ENCODE results near the gene ZC3H10. TPM values are rescaled to one million over a fixed set of nuclear protein-coding genes. Genes with fewer than 3 reads are reported as not detected.

Gene ZC3H10
- total and polyA plus RNA-seq, 4 donors = 1.3 to 5.2 (median 1.9) TPM

DNA sequence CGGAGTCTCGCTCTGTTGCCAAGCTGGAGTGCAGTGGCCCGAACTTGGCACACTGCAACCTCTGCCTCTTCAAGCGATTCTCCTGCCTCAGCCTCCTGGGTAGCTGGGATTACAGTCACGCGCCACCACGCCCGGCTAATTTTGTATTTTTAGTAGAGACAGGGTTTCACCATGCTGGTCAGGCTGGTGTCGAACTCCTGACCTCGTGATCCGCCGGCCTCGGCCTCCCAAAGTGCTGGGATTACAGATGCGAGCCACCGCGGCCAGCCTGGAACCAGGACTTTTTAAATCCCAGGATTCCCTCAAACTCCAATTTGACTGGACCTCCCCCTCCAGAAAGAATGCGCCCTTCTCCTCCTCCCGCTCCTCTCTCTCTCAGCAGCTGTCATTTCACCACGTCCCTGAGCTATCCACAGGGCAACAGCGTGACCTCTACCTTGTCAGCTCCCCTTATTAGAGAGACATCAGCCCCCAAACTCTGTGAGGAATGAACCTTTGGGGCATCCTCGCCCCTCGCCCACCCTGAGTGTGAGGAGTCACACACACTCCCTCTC is 12.0 kb downstream of the ZC3H10 start:
- Histone ChIP-seq H3K4me1 (ENCODE audit: control insufficient read depth in 4 of 4, insufficient read depth in 4 of 4, low read length in 3 of 4) (peaks cover 0 to 35% (median 25%) of the 10 kb centered on the region in 4 donors), H3K36me3 (ENCODE audit: control insufficient read depth in 4 of 4, insufficient read depth in 3 of 4, low read depth in 1 of 4, low read length in 3 of 4) (peaks cover 9 to 36% (median 26%) of the 10 kb centered on the region in 4 donors), H3K4me3 (ENCODE audit: low read depth in 1 of 3, low read length in 3 of 3) (no peak overlapping the region), H3K27ac (ENCODE audit: low read depth in 1 of 2, low read length in 2 of 2) (no peak overlapping the region), H3K9ac (ENCODE audit: low read depth in 1 of 2, low read length in 2 of 2) (no peak overlapping the region), H3K9me3 (ENCODE audit: control insufficient read depth in 4 of 4, low read length in 3 of 4) (no peaks in the 10 kb centered on the region), H3K27me3 (ENCODE audit: control insufficient read depth in 4 of 4, insufficient read depth in 4 of 4, low read length in 3 of 4) (no peaks in the 10 kb centered on the region)
- DNase-seq (ENCODE audit: low spot score) = no peak
- TF ChIP-seq SP1 (IDR thresholded peaks at IDR 0.05) = no peak
- TF ChIP-seq FOXA2 (IDR thresholded peaks at IDR 0.05) = no peak
- TF ChIP-seq RAD21 (IDR thresholded peaks at IDR 0.05) = no peak
- TF ChIP-seq NR2F2 (IDR thresholded peaks at IDR 0.05) = no peak
- TF ChIP-seq HNF4G (IDR thresholded peaks at IDR 0.05) = no peak
- TF ChIP-seq, protein P1, sequence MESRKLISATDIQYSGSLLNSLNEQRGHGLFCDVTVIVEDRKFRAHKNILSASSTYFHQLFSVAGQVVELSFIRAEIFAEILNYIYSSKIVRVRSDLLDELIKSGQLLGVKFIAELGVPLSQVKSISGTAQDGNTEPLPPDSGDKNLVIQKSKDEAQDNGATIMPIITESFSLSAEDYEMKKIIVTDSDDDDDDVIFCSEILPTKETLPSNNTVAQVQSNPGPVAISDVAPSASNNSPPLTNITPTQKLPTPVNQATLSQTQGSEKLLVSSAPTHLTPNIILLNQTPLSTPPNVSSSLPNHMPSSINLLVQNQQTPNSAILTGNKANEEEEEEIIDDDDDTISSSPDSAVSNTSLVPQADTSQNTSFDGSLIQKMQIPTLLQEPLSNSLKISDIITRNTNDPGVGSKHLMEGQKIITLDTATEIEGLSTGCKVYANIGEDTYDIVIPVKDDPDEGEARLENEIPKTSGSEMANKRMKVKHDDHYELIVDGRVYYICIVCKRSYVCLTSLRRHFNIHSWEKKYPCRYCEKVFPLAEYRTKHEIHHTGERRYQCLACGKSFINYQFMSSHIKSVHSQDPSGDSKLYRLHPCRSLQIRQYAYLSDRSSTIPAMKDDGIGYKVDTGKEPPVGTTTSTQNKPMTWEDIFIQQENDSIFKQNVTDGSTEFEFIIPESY (IDR thresholded peaks at IDR 0.05) = no peak
- no peak for TF ChIP-seq RXRA (IDR thresholded peaks at IDR 0.05)
- TF ChIP-seq YY1 (IDR thresholded peaks at IDR 0.05) = no peak
- no peak for TF ChIP-seq JUND (IDR thresholded peaks at IDR 0.05)
- no peak for TF ChIP-seq FOXA1 (IDR thresholded peaks at IDR 0.05)
- no peak for TF ChIP-seq HNF4A (conservative IDR thresholded peaks at IDR 0.05)
- no peak for TF ChIP-seq GABPA (IDR thresholded peaks at IDR 0.05 in 1 of 2, conservative IDR thresholded peaks at IDR 0.05 in 1 of 2)
- TF ChIP-seq EGR1 (IDR thresholded peaks at IDR 0.05; ENCODE audit: low read depth in 2 of 2) = no peak
- TF ChIP-seq, protein P2, sequence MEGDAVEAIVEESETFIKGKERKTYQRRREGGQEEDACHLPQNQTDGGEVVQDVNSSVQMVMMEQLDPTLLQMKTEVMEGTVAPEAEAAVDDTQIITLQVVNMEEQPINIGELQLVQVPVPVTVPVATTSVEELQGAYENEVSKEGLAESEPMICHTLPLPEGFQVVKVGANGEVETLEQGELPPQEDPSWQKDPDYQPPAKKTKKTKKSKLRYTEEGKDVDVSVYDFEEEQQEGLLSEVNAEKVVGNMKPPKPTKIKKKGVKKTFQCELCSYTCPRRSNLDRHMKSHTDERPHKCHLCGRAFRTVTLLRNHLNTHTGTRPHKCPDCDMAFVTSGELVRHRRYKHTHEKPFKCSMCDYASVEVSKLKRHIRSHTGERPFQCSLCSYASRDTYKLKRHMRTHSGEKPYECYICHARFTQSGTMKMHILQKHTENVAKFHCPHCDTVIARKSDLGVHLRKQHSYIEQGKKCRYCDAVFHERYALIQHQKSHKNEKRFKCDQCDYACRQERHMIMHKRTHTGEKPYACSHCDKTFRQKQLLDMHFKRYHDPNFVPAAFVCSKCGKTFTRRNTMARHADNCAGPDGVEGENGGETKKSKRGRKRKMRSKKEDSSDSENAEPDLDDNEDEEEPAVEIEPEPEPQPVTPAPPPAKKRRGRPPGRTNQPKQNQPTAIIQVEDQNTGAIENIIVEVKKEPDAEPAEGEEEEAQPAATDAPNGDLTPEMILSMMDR (IDR thresholded peaks at IDR 0.05; ENCODE audit: low read depth, low read length, missing input control) = no peak
- TF ChIP-seq, protein P3, sequence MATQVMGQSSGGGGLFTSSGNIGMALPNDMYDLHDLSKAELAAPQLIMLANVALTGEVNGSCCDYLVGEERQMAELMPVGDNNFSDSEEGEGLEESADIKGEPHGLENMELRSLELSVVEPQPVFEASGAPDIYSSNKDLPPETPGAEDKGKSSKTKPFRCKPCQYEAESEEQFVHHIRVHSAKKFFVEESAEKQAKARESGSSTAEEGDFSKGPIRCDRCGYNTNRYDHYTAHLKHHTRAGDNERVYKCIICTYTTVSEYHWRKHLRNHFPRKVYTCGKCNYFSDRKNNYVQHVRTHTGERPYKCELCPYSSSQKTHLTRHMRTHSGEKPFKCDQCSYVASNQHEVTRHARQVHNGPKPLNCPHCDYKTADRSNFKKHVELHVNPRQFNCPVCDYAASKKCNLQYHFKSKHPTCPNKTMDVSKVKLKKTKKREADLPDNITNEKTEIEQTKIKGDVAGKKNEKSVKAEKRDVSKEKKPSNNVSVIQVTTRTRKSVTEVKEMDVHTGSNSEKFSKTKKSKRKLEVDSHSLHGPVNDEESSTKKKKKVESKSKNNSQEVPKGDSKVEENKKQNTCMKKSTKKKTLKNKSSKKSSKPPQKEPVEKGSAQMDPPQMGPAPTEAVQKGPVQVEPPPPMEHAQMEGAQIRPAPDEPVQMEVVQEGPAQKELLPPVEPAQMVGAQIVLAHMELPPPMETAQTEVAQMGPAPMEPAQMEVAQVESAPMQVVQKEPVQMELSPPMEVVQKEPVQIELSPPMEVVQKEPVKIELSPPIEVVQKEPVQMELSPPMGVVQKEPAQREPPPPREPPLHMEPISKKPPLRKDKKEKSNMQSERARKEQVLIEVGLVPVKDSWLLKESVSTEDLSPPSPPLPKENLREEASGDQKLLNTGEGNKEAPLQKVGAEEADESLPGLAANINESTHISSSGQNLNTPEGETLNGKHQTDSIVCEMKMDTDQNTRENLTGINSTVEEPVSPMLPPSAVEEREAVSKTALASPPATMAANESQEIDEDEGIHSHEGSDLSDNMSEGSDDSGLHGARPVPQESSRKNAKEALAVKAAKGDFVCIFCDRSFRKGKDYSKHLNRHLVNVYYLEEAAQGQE (IDR thresholded peaks at IDR 0.05) = no peak
- TF ChIP-seq, protein P4, sequence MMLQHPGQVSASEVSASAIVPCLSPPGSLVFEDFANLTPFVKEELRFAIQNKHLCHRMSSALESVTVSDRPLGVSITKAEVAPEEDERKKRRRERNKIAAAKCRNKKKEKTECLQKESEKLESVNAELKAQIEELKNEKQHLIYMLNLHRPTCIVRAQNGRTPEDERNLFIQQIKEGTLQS (IDR thresholded peaks at IDR 0.05) = no peak
- WGBS = 80% methylated on average over 22 of the region's 22 CpGs

DNA sequence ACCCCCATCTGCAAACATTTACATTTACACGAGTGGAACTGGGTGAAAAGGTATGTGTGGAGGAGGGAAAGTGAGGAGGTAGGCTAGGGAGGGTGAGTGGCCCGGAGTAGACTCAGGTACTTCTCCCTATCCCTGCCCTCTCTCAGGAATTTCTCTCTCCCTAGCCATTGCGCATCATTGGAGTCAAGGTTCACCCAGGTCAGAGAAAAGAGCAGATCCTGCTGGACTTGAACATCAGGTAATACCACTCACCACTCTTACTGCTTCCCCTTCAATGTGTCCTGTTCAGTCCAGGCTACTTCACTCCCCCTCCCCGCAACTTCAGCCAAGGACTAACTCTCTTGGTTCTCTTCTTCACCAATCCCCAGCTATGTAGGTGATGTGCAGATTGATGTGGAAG is 12.8 kb downstream of the ZC3H10 start:
- no peak for DNase-seq (ENCODE audit: low spot score)
- WGBS = 83% methylated on average over 4 of the region's 4 CpGs
- Histone ChIP-seq H3K27ac (ENCODE audit: low read depth in 1 of 2, low read length in 2 of 2) (no peak overlapping the region), H3K4me3 (ENCODE audit: low read depth in 1 of 3, low read length in 3 of 3) (no peak overlapping the region), H3K9me3 (ENCODE audit: control insufficient read depth in 4 of 4, low read length in 3 of 4) (no peaks in the 10 kb centered on the region), H3K4me1 (ENCODE audit: control insufficient read depth in 4 of 4, insufficient read depth in 4 of 4, low read length in 3 of 4) (peaks cover 0 to 31% (median 25%) of the 10 kb centered on the region in 4 donors), H3K27me3 (ENCODE audit: control insufficient read depth in 4 of 4, insufficient read depth in 4 of 4, low read length in 3 of 4) (no peaks in the 10 kb centered on the region), H3K36me3 (ENCODE audit: control insufficient read depth in 4 of 4, insufficient read depth in 3 of 4, low read depth in 1 of 4, low read length in 3 of 4) (peaks cover 9 to 36% (median 26%) of the 10 kb centered on the region in 4 donors), H3K9ac (ENCODE audit: low read depth in 1 of 2, low read length in 2 of 2) (no peak overlapping the region)
- TF ChIP-seq, protein P4 (IDR thresholded peaks at IDR 0.05) = no peak

All from liver (tissue), 9 donors.